HL-60 (cell line): ENCODE data around the gene CLPTM1.
"Not testable (repeated sequence)": the region's sequence is repeated elsewhere in the genome, so short reads cannot be mapped to it uniquely, and the experiment has no call there.

Source experiments
- DNase-seq, 2 experiments: peaks; one replicate each; pipeline ENCODE4 v3.0.0-alpha.2; 2010 to 2020; ENCODE audit warnings: low read depth in 1 of 2, low spot score in 1 of 2
- H3K27ac ChIP-seq: fragments of 250-450 bp; sonication (Bioruptor Pico); replicated peaks from 2 replicates; pipeline ENCODE4 v1.5.1; 2020; ENCODE audit warnings: mild to moderate bottlenecking, moderate library complexity
- H3K27me3 ChIP-seq: fragments of 250-450 bp; sonication (Bioruptor Pico); 2 replicates; pipeline ENCODE4 v1.5.1; 2021; ENCODE audit warnings: mild to moderate bottlenecking, moderate library complexity; ENCODE audit not compliant: insufficient read depth, poor library complexity, severe bottlenecking
- H3K4me3 ChIP-seq: replicated peaks from 2 replicates; pipeline ENCODE4 v1.5.1; 2011; ENCODE audit warnings: mild to moderate bottlenecking, control low read depth, low read length; ENCODE audit not compliant: insufficient read depth
- CTCF ChIP-seq: IDR thresholded peaks from one replicate; pipeline ENCODE4 v1.5.1; 2011; ENCODE audit warnings: low read length, control low read depth, inconsistent platforms; ENCODE audit not compliant: insufficient read depth
- GABPA ChIP-seq: IDR thresholded peaks from 2 replicates; pipeline ENCODE4 v1.6.1; 2012; ENCODE audit warnings: low read depth
- POLR2AphosphoS5 ChIP-seq: IDR thresholded peaks from 2 replicates; pipeline ENCODE4 v1.6.1; 2012; ENCODE audit warnings: low read depth
- REST ChIP-seq: IDR thresholded peaks from 2 replicates; pipeline ENCODE4 v1.6.1; 2012; ENCODE audit warnings: low read depth; ENCODE audit not compliant: insufficient replicate concordance
- SPI1 ChIP-seq: IDR thresholded peaks from 2 replicates; pipeline ENCODE4 v1.6.1; 2012; ENCODE audit warnings: low read depth, mild to moderate bottlenecking, borderline replicate concordance

The CLPTM1 gene

GRCh38 chr19:44968670-44969069 lies 13.5 kb downstream of the CLPTM1 start:
- TF ChIP-seq GABPA, result no peak
- TF ChIP-seq CTCF, result no peak
- no peaks in the 10 kb centered on the region for H3K27me3 ChIP-seq
- no peak overlapping the region for H3K27ac ChIP-seq
- no peak overlapping the region for H3K4me3 ChIP-seq
- no peak for DNase-seq

- no peak for TF ChIP-seq SPI1
- TF ChIP-seq GABPA, result no peak
- no peak for TF ChIP-seq REST
- no peak for TF ChIP-seq POLR2AphosphoS5
- TF ChIP-seq CTCF, result no peak
- H3K27me3 ChIP-seq, result no peaks in the 10 kb centered on the region
- no peak overlapping the region for H3K4me3 ChIP-seq
- H3K27ac ChIP-seq, result no peak overlapping the region
- DNase-seq, result no peak
These were observed 14.3 kb downstream of the CLPTM1 start for GRCh38 chr19:44969437-44969836.

GRCh38 chr19:44971451-44971850 lies 16.3 kb downstream of the CLPTM1 start:
- H3K27me3 ChIP-seq, DNase-seq, H3K27ac ChIP-seq, H3K4me3 ChIP-seq: not testable (repeated sequence)

DNA sequence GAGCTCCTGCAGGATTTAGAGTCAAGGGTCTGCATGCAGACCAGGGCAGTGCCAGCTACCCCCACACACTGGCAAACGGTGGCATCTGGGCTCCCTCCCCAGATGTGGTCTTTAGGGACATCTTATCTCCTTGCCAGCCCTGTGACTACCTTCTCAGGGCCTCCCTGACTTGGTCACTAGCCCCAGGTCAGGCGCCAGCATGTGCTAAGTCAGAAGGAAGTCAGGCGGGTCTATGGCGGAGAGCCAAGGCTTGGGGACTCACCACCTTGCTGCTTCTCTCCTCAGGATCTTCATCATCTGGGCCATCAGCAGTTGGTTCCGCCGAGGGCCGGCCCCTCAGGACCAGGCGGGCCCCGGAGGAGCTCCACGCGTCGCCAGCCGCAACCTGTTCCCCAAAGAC lies 17.6 kb downstream of the CLPTM1 start:
- no peak for TF ChIP-seq CTCF
- TF ChIP-seq REST, result no peak
- no peak for TF ChIP-seq SPI1
- TF ChIP-seq GABPA, result no peak
- TF ChIP-seq POLR2AphosphoS5, result no peak
- Histone ChIP-seq H3K27ac (no peak overlapping the region), H3K4me3 (no peak overlapping the region), H3K27me3 (no peaks in the 10 kb centered on the region)
- DNase-seq, result no peak
